ENCODE data around the gene SEPHS2.

- no peak for TF ChIP-seq CTCF (IDR thresholded peaks at IDR 0.05)
- no peak for TF ChIP-seq ZFX (IDR thresholded peaks at IDR 0.05; ENCODE audit: borderline replicate concordance)
Observed at GRCh38 chr16:30473231-30474073, 27.8 kb upstream of the SEPHS2 start.
